GM12874 (cell line): ENCODE results near the gene NASP.

ENCODE experiments used
- CTCF ChIP-seq: IDR thresholded peaks from 2 replicates; pipeline ENCODE4 v1.5.1; 2011; ENCODE audit warnings: low read depth, mild to moderate bottlenecking, control low read depth, low read length, moderate library complexity; ENCODE audit not compliant: insufficient read depth

NASP gene

GRCh38 chr1:45660336-45660735 is 76.5 kb downstream of the NASP start:
- no peak for TF ChIP-seq CTCF

GRCh38 chr1:45666836-45667235 is 83.0 kb downstream of the NASP start:
- TF ChIP-seq CTCF: no peak

- no peak for TF ChIP-seq CTCF
These were observed 83.7 kb downstream of the NASP start for GRCh38 chr1:45667321-45668111.
